Stimulated activated CD4-positive, alpha-beta T cell treated with anti-CD3 and anti-CD28 coated beads, Interleukin-15, amount 100 ng/mL, for 48 hours (primary cell): ENCODE measurements around the gene NAA10.
A peak's percentile ranks its signal among the peaks of the same experiment; 100 is the strongest.

Experiments
- DNase-seq, 2 donors: peaks; one replicate each; pipeline ENCODE4 v3.0.0-alpha.2; 2020; ENCODE audit warnings: low read depth in 2 of 2

Gene NAA10

DNA sequence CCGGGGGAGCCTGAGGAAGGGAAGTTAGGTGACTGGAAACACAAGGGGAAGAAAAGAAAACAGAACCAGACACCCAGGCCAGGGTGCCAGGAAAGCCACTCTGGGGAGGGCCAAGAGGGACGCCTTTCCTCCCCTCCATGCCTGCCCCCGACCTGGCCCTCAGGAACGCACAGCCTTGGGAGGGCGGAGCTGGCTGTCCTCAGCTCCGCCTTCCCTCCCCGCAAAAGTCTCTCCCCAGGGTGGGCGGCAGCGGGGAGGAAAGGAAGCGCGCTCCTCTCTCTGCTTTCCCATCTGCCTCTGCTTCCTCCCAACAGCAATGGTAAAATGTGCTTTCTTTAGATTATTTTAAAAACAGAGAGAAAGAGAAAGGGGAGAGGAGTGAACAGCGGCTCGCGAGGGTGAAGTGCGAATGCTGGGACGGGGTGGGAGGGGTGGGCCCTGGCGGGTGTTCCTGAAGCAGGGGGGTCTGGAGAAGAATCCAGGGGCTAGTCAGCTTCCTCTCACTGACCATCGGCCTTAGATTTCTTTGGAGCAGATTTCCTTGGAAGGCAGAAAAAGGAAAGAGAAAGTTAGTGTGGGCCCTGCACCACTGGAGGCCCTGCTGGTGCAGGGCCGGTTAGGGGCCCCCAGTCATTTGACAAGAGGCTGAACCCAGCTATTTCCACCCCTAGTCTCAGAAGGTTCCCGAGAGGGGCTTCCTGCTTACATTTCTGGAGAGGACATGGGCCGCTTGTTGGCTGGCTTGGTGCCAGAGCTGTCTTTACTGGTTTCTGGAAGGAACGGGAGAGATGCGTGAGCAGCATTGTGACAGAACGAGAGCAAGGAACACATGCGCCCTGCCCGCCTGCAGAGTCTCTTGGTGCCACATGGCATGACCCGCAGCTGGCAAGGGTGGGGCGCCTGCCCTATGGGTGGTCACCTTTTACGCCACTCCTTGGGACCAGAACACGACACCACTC is 14.3 kb upstream of the NAA10 start:
- DNase-seq, result no peak

- no peak for DNase-seq
These were observed 13.2 kb upstream of the NAA10 start for GRCh38 chrX:153948002-153948466.

DNA sequence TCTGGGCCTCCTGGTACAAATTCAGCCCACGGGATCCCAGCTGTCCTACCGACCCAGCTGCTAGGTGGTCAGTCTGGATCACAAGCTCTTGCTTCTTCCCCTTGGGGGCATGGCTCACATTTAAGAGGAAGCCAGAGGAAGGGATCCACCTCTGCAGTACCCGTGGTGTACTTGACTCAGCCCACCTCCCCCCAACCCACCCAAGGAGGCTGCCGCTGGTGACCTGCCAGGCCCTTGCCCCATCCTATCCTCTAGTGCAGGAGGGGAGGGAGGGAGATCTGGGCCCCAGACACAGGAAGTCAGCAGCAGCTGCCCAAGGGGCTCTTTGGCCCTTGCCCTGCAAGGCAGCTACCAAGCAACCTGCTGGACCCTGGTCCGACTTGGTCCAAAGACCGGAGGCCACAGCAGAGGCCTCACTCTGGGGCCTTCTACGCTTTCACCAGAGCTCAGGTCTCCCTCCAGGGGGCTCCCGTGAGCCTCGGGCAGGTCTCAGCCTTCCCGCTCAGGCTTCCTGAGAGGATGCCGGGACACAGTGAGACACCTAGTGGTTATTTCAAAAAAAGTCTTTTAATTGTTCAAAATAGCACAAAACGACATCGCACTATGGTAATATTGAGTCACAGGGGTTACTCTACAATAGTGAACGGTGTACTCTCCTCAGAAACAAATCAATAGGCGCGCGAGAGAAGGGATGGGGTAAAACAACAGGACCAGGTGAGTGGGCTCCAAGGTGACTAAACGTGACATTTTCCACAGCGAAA is 12.4 kb upstream of the NAA10 start:
- peak in 1 of 2 donors; percentile 80 for DNase-seq

- DNase-seq, result no peak
These were observed 11.4 kb upstream of the NAA10 start for GRCh38 chrX:153945956-153946943.

GRCh38 chrX:153944800-153945150 is 9.9 kb upstream of the NAA10 start:
- no peak for DNase-seq

DNA sequence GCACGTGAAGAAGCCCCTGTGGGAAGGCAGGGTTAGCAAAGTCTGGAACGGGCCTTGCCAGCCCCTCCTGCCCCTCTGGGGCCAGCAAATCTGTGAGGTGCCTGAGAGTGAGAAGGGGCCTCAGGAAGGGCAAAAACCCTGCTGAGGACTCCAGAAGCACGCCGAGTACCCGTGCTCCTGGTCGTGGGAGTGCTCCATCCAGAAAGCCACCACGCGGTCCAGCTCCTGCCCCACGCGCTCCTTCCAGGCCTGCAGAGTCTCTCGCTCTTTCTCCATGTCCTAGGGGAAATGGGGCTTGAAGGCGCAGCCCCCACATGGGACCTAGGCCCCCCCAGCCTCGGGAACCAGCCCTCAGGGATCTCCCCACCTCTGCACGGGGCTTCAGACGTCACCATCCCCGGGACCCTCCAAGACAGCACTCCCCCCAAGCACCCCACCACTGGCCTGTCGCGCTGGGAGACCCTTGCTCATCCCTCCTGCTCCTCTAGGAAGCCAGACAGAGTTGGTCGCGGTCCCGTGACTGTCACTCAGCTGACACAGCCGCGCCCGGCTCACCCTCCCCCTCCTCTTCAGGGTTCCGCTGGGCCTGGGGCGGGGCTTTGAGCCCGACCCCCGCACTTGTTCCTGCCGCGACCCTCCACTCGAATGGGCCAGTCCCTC is 9.4 kb upstream of the NAA10 start, which contains the start of gene RENBP:
TSS of gene RENBP (minus strand) at position 504 of the 660 bp plus-strand sequence. CDS start at position 471, 33 bp downstream.
- no peak for DNase-seq

DNA sequence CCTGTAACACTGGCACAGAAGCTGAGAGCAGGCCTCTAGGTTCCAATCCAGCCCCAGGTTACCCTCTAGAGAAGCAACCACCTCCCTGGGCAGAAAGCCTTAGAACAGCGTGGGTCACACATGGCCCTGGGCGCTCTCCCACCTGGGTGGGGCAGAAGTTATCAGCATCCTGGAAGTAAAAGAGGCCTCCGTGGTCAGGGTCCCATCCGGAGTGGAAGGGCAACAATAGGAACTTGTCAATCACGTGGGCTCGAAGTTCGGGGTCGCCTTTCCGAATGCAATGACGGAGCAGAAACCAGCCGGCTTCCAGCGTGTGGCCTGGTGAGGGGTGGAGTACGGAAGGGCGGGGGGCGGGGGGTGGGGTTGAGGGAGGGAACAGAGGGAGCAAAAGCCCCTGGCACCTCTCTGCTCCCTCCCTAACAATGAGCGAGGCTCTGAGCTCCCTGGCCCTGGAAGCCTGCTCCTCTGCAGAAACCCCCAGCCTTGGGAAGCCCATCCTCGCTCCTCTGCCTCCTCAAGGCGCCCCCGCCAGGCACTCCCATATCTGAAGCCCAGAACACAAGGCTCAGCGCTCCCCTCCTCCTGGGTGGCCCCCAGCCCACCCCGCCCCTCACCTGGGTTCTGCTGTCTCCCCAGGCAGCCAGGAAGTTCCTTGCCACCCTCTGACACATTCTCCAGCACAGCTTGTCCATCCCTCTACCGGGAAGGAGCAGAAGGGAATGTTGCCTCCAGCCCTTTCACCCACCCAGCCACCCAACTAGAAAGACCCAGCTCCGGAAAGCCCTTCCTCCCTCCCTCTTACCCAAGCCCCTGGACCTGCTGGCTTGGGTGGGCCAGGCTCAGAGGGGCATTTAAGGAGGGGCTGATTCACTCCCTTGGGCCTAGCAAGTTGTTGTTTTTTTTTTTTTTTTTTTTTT is 6.8 kb upstream of the NAA10 start:
- DNase-seq, result no peak

DNA sequence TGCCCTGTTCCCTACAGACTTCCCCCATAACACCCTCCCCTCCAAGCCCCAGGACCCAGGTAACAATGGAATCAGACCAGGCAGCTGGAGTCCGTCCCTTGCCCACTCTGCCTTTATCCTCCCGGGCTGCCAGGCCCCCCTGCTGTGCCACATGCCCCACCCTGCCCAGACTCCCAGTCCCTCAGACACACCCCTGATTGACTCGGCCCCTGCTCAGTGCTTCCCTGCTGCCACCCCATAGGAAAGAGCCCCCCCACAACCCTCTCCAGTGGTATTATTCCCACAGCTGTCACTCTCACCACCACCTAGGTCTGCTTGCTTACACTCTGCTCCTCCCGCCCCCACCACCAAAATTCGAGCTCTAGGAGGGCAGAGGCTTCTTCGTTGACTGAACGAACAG is 4.7 kb upstream of the NAA10 start:
- DNase-seq, result no peak

DNA sequence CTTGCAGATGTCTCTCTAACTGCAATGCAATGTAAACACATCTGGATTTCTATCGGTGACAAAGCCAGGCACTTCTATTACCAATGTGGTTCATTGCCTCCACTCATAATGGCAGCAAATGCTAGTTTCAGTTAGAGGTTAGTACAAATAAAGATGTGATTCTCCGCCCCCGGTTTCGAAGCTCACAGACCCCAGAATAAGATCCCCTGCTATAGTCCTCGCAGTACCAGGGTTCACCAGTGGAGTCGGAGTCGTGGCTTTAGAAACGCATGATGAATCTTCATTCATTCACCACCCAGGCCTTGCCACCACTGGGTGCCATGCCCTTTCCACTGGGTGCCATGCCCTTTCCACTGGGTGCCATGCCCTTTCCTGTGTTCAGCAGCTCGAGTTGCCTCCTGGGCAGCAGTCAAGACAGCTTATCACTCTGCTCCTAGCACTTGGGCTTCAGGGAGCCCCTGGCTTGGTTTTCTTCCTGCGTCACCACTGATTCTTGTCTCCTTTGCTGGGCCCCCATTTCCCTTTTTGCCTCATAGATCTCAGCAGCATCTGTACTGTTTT is 3.5 kb upstream of the NAA10 start:
- no peak for DNase-seq

- DNase-seq, result no peak
These were observed 2.2 kb upstream of the NAA10 start for GRCh38 chrX:153937056-153937455.

GRCh38 chrX:153935326-153935851 is 552 bp upstream of the NAA10 start:
- DNase-seq, result no peak

DNA sequence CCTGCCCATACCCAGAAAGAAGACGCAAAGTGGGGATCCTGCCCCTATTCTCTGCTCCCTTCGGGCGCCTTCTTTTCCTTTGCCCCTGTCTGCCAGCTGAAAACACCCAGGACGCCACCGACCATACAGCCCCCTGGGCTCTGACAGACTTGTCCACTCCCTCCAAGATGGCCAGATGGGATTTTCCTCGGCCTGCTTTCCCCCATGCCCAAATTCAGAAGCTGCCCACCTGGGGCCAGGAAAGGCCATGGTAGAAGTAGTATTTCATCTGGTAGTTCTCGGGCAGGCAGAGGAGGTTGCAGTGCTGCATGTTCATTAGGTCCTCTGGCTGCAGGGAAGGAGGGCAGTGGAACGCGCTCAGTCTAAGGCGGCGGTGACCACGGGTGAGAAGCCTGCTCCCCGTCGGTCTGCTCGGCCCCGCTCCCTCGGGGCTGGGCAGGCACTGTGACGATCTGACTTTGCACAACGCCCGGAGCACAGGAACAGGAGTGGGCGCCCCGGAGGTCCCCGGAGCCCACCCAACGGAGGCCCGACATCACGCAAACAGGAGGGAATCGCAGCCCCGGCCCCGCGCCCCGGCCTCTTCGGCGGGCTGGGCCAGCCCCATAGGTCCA is 582 bp downstream of the NAA10 start:
- DNase-seq, result no peak

- no peak for DNase-seq
These were observed 1.1 kb downstream of the NAA10 start for GRCh38 chrX:153933748-153934147.

- no peak for DNase-seq
These were observed 2.5 kb downstream of the NAA10 start for GRCh38 chrX:153932220-153932915.

DNA sequence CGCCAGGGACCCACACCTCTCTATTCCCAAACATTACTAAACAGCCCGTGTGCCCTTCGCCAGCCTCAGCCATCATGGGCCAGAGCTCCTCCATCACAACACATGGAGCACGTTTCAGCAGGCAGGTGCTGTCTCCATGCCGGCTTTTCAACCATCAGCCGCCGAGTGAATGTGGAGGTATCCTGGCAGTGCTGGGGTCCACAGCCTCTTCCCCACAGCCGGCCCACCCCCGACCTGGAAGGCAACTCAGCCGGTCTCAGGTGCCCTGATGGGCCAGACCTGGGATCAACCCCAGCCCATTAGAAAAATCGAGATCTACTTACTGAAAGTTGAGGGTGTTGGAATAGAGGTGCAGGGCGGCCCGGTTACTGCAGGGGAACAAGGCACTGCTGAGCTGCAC is 3.1 kb downstream of the NAA10 start:
- DNase-seq, result no peak

DNA sequence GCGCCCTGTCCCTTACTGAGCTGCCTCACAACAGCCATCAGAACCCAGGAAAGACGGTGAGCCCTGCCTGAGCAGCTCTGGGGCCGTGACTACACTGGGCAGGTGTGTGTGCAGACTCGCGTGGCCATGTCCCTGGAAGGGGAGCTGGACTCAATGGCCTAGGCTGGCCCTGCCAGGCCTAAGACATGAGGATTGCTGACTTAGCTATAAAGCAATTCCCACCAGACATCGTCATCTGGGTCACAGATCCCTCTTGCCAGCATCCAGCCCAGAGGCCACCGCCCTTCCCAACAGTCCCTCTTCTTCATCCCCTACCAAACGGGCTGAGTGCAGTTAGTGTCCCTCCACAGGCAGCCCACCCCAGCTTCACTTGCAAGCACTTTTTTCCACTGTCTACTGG is 3.7 kb downstream of the NAA10 start:
- DNase-seq, result no peak

DNA sequence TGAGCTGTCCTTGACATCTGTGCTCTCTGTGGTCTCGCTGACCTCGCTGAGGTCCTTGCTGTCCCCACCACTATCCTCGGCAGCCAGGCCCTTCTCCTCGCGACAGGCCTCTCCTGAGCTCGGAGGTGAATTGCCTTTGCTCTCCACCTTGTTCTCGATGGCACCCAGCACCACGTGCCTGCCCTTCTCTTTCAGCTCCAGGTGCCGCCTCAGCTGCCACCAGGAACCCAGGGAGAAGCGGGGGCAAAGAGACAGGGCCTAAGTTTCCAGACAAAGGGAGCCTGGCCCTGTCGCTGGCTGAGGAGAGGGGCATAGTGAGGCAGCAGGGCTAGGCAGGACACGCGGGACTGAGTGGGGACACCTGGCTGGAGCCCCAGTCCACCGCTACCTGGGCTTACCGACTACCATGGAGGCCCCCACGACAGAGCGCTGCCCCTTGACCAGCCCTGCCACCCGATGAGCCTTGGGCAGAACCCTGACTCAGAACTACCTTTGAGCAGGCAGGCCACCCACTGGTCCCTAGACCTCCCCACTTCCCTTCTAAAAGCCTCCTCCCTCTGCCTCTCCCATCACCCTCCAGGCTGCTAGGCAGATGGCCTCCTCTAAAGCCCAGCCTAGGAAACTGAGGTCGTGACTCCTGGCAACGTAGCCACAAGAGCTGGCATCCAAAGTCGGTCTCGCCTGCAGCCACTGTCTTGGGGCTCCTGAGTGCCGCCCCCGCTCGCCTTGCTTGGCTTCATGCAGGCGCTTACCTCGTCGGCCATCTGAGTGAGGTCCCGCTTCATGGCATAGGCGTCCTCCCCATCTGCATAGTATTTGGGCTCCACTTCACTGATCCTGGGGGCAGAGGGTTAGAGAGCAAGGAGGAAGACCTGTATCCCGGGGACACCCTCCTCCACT is 4.6 kb downstream of the NAA10 start:
- DNase-seq, result no peak
